HEK293T (cell line): ENCODE data around the gene GPR37.

ENCODE experiments used
- CTCF ChIA-PET: fragments of 350-600 bp; formaldehyde crosslinking; extraction: SDS; loops from one replicate; lab custom pipeline; 2021; ENCODE audit warnings: antibody characterized with exemption, inconsistent platforms; lab: Yijun Ruan, JAX
- POLR2A ChIA-PET: fragments of 350-600 bp; formaldehyde crosslinking; extraction: SDS; loops from one replicate; lab custom pipeline; 2020; ENCODE audit warnings: antibody characterized with exemption, inconsistent platforms; lab: Yijun Ruan, JAX
- DNase-seq: peaks from one replicate; pipeline ENCODE4 v3.0.0; 2012; ENCODE audit warnings: mixed read lengths; ENCODE audit errors: extremely low spot score
- ARNT ChIP-seq: fragments of 450-650 bp; IDR thresholded peaks from 2 replicates; pipeline ENCODE4 v1.6.1; 2017; ENCODE audit warnings: mild to moderate bottlenecking
- BHLHE40 ChIP-seq: fragments of 450-650 bp; IDR thresholded peaks from 2 replicates; pipeline ENCODE4 v1.6.1; 2016; ENCODE audit warnings: mild to moderate bottlenecking, moderate library complexity, borderline replicate concordance
- CTBP1 ChIP-seq: fragments of 450-650 bp; IDR thresholded peaks from 2 replicates; pipeline ENCODE4 v1.6.1; 2016; ENCODE audit warnings: borderline replicate concordance
- ELF4 ChIP-seq: fragments of 450-650 bp; IDR thresholded peaks from 2 replicates; pipeline ENCODE4 v1.6.1; 2017; ENCODE audit warnings: antibody characterized with exemption
- FOXA1 ChIP-seq: fragments of 450-650 bp; IDR thresholded peaks from 2 replicates; pipeline ENCODE4 v1.6.1; 2016; ENCODE audit warnings: mild to moderate bottlenecking
- FOXK2 ChIP-seq: fragments of 450-650 bp; IDR thresholded peaks from 2 replicates; pipeline ENCODE4 v1.6.1; 2016; ENCODE audit warnings: mild to moderate bottlenecking
- FOXM1 ChIP-seq: fragments of 450-650 bp; IDR thresholded peaks from 2 replicates; pipeline ENCODE4 v1.6.1; 2017; ENCODE audit warnings: mild to moderate bottlenecking, borderline replicate concordance
- HDGF ChIP-seq: fragments of 450-650 bp; IDR thresholded peaks from 2 replicates; pipeline ENCODE4 v1.6.1; 2017; ENCODE audit warnings: antibody characterized with exemption, borderline replicate concordance
- L3MBTL2 ChIP-seq: fragments of 450-650 bp; conservative IDR thresholded peaks from 2 replicates; pipeline ENCODE4 v1.6.1; 2016; ENCODE audit warnings: mild to moderate bottlenecking
- LEF1 ChIP-seq: fragments of 450-650 bp; IDR thresholded peaks from 2 replicates; pipeline ENCODE4 v1.6.1; 2017; ENCODE audit warnings: mild to moderate bottlenecking, borderline replicate concordance
- NFRKB ChIP-seq: fragments of 450-650 bp; IDR thresholded peaks from 2 replicates; pipeline ENCODE4 v1.6.1; 2016; ENCODE audit warnings: mild to moderate bottlenecking, moderate library complexity
- PKNOX1 ChIP-seq: fragments of 450-650 bp; IDR thresholded peaks from 2 replicates; pipeline ENCODE4 v1.6.1; 2016
- SP1 ChIP-seq: fragments of 450-650 bp; IDR thresholded peaks from 2 replicates; pipeline ENCODE4 v1.6.1; 2017
- SUZ12 ChIP-seq: fragments of 450-650 bp; IDR thresholded peaks from 2 replicates; pipeline ENCODE4 v1.6.1; 2016; ENCODE audit warnings: mild to moderate bottlenecking
- TARDBP ChIP-seq: fragments of 450-650 bp; IDR thresholded peaks from 2 replicates; pipeline ENCODE4 v1.6.1; 2016
- ZNF384 ChIP-seq: fragments of 450-650 bp; IDR thresholded peaks from 2 replicates; pipeline ENCODE4 v1.6.1; 2016

GPR37 gene

GRCh38 chr7:124747072-124747471 lies 18.5 kb downstream of the GPR37 start:
- ChIA-PET POLR2A (no interaction called here), CTCF (no interaction called here)
- no peak for DNase-seq
- TF ChIP-seq FOXA1 (no peak), TARDBP (no peak), NFRKB (no peak), BHLHE40 (no peak), SUZ12 (no peak), CTBP1 (no peak), ARNT (no peak), L3MBTL2 (no peak), SP1 (no peak), FOXK2 (no peak), LEF1 (no peak), ELF4 (no peak), FOXM1 (no peak), ZNF384 (no peak), PKNOX1 (no peak), HDGF (no peak)

GRCh38 chr7:124738639-124739038 lies 27.0 kb downstream of the GPR37 start:
- TF ChIP-seq ELF4 (no peak), SUZ12 (no peak), BHLHE40 (no peak), LEF1 (no peak)
- no peak for DNase-seq
- ChIA-PET POLR2A (no interaction called here), CTCF (no interaction called here)

GRCh38 chr7:124737760-124738300 lies 27.8 kb downstream of the GPR37 start:
- no peak for DNase-seq
- TF ChIP-seq BHLHE40 (no peak), TARDBP (no peak), ZNF384 (no peak), ELF4 (no peak), FOXM1 (no peak), HDGF (no peak), LEF1 (no peak), SUZ12 (no peak), PKNOX1 (no peak), FOXK2 (no peak)
- ChIA-PET POLR2A (no interaction called here), CTCF (no interaction called here)

GRCh38 chr7:124728610-124729009 lies 37.0 kb downstream of the GPR37 start:
- CTCF ChIA-PET, result no interaction called here
- no peak for DNase-seq
- POLR2A ChIA-PET, result no interaction called here
- no peak for TF ChIP-seq SUZ12
- TF ChIP-seq CTBP1, result no peak
- TF ChIP-seq FOXK2, result no peak
- TF ChIP-seq TARDBP, result no peak
- no peak for TF ChIP-seq FOXM1
- TF ChIP-seq HDGF, result no peak
- TF ChIP-seq L3MBTL2, result no peak

- POLR2A ChIA-PET, result no interaction called here
Observed at GRCh38 chr7:124724507-124725192, 40.9 kb downstream of the GPR37 start.

GRCh38 chr7:124724079-124724478 lies 41.5 kb downstream of the GPR37 start:
- DNase-seq, result no peak
- POLR2A ChIA-PET, result no interaction called here
- no peak for TF ChIP-seq SUZ12
- no peak for TF ChIP-seq BHLHE40
- no peak for TF ChIP-seq LEF1
- no peak for TF ChIP-seq ARNT
- TF ChIP-seq NFRKB, result no peak
- no peak for TF ChIP-seq FOXM1
- no peak for TF ChIP-seq PKNOX1
- no peak for TF ChIP-seq ELF4
- TF ChIP-seq FOXK2, result no peak
- CTCF ChIA-PET, result no interaction called here

More at GRCh38 chr7:124724507-124725192, 40.9 kb downstream of the GPR37 start:
- CTCF ChIA-PET, result no interaction called here
- no peak for TF ChIP-seq NFRKB
- no peak for TF ChIP-seq ZNF384
- no peak for TF ChIP-seq SUZ12
- no peak for TF ChIP-seq FOXK2
- TF ChIP-seq L3MBTL2, result no peak
- TF ChIP-seq FOXA1, result no peak
- no peak for TF ChIP-seq TARDBP
- TF ChIP-seq ELF4, result no peak
- TF ChIP-seq HDGF, result no peak
- no peak for TF ChIP-seq ARNT
- TF ChIP-seq LEF1, result no peak
- no peak for DNase-seq

GRCh38 chr7:124723012-124723411 lies 42.6 kb downstream of the GPR37 start:
- TF ChIP-seq FOXA1 (no peak), BHLHE40 (no peak), TARDBP (no peak), ARNT (no peak), ZNF384 (no peak), ELF4 (no peak), L3MBTL2 (no peak), SUZ12 (no peak), PKNOX1 (no peak), LEF1 (no peak)
- DNase-seq, result no peak
- CTCF ChIA-PET, result no interaction called here
- POLR2A ChIA-PET, result no interaction called here
